Daoy (cell line): ENCODE data around the gene MALSU1. TPM values are rescaled to one million over a fixed set of nuclear protein-coding genes. Genes with fewer than 3 reads are reported as not detected.

Source experiments
- total RNA-seq: library from RNA; depleted of rRNA; stranded (reverse); fragments of >200 nt; shearing (Covaris generic); gene quantifications from 2 replicates; pipeline ENCODE4 v1.2.3, GENCODE V29; 2014; rRNA removed

Gene MALSU1
- total RNA-seq, 1 experiment from 2014 or later: 146 TPM

Other genes with a start within 250 kb of the MALSU1 start
- gene KLHL7, start 193.6 kb upstream of the MALSU1 start, total RNA-seq: 101 and 119 TPM in 2 replicates
- 62.1 and 83.4 TPM in 2 replicates for gene NUP42, start 117.3 kb upstream of the MALSU1 start, total RNA-seq
- 6.9 and 14.5 TPM in 2 replicates for gene GPNMB, start 52.6 kb upstream of the MALSU1 start, total RNA-seq
- gene IGF2BP3, start 171.2 kb downstream of the MALSU1 start, total RNA-seq: 277 and 349 TPM in 2 replicates
- gene TRA2A, start 232.6 kb downstream of the MALSU1 start, total RNA-seq: 37.0 and 54.9 TPM in 2 replicates